ENCODE results near the gene CCP110.

The CCP110 gene

GRCh38 chr16:19517424-19518089 lies 6.2 kb upstream of the CCP110 start:
- no peak for DNase-seq (ENCODE audit: low read depth, low spot score)
- Histone ChIP-seq H3K9me3 (ENCODE audit: low read depth, low read length) (no peaks in the 10 kb centered on the region), H3K36me3 (ENCODE audit: insufficient read depth, low read length) (peaks cover 49% of the 10 kb centered on the region), H3K9ac (ENCODE audit: insufficient read length) (no peak overlapping the region), H3K4me3 (no peak overlapping the region), H3K27ac (no peak overlapping the region)
- no peak for TF ChIP-seq EZH2 (IDR thresholded peaks at IDR 0.05)

GRCh38 chr16:19518388-19518787 lies 5.4 kb upstream of the CCP110 start:
- DNase-seq (ENCODE audit: low read depth, low spot score): no peak
- Histone ChIP-seq H3K36me3 (ENCODE audit: insufficient read depth, low read length) (peaks cover 41% of the 10 kb centered on the region), H3K9me3 (ENCODE audit: low read depth, low read length) (no peaks in the 10 kb centered on the region), H3K27ac (no peak overlapping the region), H3K4me3 (no peak overlapping the region), H3K9ac (ENCODE audit: insufficient read length) (no peak overlapping the region)
- TF ChIP-seq POLR2AphosphoS5 (IDR thresholded peaks at IDR 0.05; ENCODE audit: borderline replicate concordance, low read depth, low read length) (no peak), EZH2 (IDR thresholded peaks at IDR 0.05) (no peak), FOXP2 (optimal IDR thresholded peaks at IDR 0.05; ENCODE audit: control extremely low read depth, extremely low read length, insufficient read depth) (no peak)

GRCh38 chr16:19520861-19521331 lies 2.8 kb upstream of the CCP110 start:
- TF ChIP-seq FOXP2 (optimal IDR thresholded peaks at IDR 0.05; ENCODE audit: control extremely low read depth, extremely low read length, insufficient read depth) (no peak), EZH2 (IDR thresholded peaks at IDR 0.05) (no peak), POLR2AphosphoS5 (IDR thresholded peaks at IDR 0.05; ENCODE audit: borderline replicate concordance, low read depth, low read length) (no peak)
- Histone ChIP-seq H3K9me3 (ENCODE audit: low read depth, low read length) (no peaks in the 10 kb centered on the region), H3K36me3 (ENCODE audit: insufficient read depth, low read length) (peaks cover 16% of the 10 kb centered on the region), H3K9ac (ENCODE audit: insufficient read length) (peak overlapping the region; percentile 81), H3K4me3 (peak overlapping the region; percentile 96), H3K27ac (no peak overlapping the region)
- no peak for DNase-seq (ENCODE audit: low read depth, low spot score)

- H3K9me3 ChIP-seq (ENCODE audit: low read depth, low read length): no peaks in the 10 kb centered on the region
- peak within 1 kb of the TSS; percentile 81 for H3K9ac ChIP-seq (ENCODE audit: insufficient read length)
- no peak within 1 kb of the TSS for H3K27ac ChIP-seq
- DNase-seq (ENCODE audit: low read depth, low spot score): peak; percentile 20
- TF ChIP-seq FOXP2 (optimal IDR thresholded peaks at IDR 0.05; ENCODE audit: control extremely low read depth, extremely low read length, insufficient read depth) (peak; percentile 50), EZH2 (IDR thresholded peaks at IDR 0.05) (no peak), POLR2AphosphoS5 (IDR thresholded peaks at IDR 0.05; ENCODE audit: borderline replicate concordance, low read depth, low read length) (peak; percentile 92)
- peak within 1 kb of the TSS; percentile 96 for H3K4me3 ChIP-seq
- H3K36me3 ChIP-seq (ENCODE audit: insufficient read depth, low read length): peaks cover 8% of the 10 kb centered on the region
These were observed 2.0 kb upstream of the CCP110 start, which contains the start of gene GDE1 for GRCh38 chr16:19521471-19522396. Gene GDE1 (minus strand): TSS chr16:19522098. CDS start chr16:19521964, 134 bp downstream.

- Histone ChIP-seq H3K9me3 (ENCODE audit: low read depth, low read length) (no peaks in the 10 kb centered on the region), H3K36me3 (ENCODE audit: insufficient read depth, low read length) (peaks cover 2% of the 10 kb centered on the region), H3K27ac (no peak overlapping the region), H3K9ac (ENCODE audit: insufficient read length) (no peak overlapping the region), H3K4me3 (peak overlapping the region; percentile 96)
- no peak for DNase-seq (ENCODE audit: low read depth, low spot score)
- TF ChIP-seq FOXP2 (optimal IDR thresholded peaks at IDR 0.05; ENCODE audit: control extremely low read depth, extremely low read length, insufficient read depth) (no peak), POLR2AphosphoS5 (IDR thresholded peaks at IDR 0.05; ENCODE audit: borderline replicate concordance, low read depth, low read length) (no peak), EZH2 (IDR thresholded peaks at IDR 0.05) (no peak)
These were observed 1.4 kb upstream of the CCP110 start for GRCh38 chr16:19522397-19522732.

GRCh38 chr16:19522760-19523159 lies 982 bp upstream of the CCP110 start:
- Histone ChIP-seq H3K36me3 (ENCODE audit: insufficient read depth, low read length) (peaks cover 3% of the 10 kb centered on the region), H3K9me3 (ENCODE audit: low read depth, low read length) (no peaks in the 10 kb centered on the region), H3K4me3 (no peak overlapping the region), H3K27ac (no peak overlapping the region), H3K9ac (ENCODE audit: insufficient read length) (no peak overlapping the region)
- DNase-seq (ENCODE audit: low read depth, low spot score): no peak
- TF ChIP-seq EZH2 (IDR thresholded peaks at IDR 0.05) (no peak), POLR2AphosphoS5 (IDR thresholded peaks at IDR 0.05; ENCODE audit: borderline replicate concordance, low read depth, low read length) (no peak), FOXP2 (optimal IDR thresholded peaks at IDR 0.05; ENCODE audit: control extremely low read depth, extremely low read length, insufficient read depth) (no peak)

GRCh38 chr16:19523184-19523558 lies 571 bp upstream of the CCP110 start:
- DNase-seq (ENCODE audit: low read depth, low spot score): no peak
- Histone ChIP-seq H3K9ac (ENCODE audit: insufficient read length) (no peak overlapping the region), H3K9me3 (ENCODE audit: low read depth, low read length) (no peaks in the 10 kb centered on the region), H3K36me3 (ENCODE audit: insufficient read depth, low read length) (peaks cover 7% of the 10 kb centered on the region), H3K27ac (no peak overlapping the region), H3K4me3 (no peak overlapping the region)
- TF ChIP-seq POLR2AphosphoS5 (IDR thresholded peaks at IDR 0.05; ENCODE audit: borderline replicate concordance, low read depth, low read length): no peak
- no peak for TF ChIP-seq EZH2 (IDR thresholded peaks at IDR 0.05)
- TF ChIP-seq FOXP2 (optimal IDR thresholded peaks at IDR 0.05; ENCODE audit: control extremely low read depth, extremely low read length, insufficient read depth): no peak

GRCh38 chr16:19524356-19524615 lies 544 bp downstream of the CCP110 start:
- no peak for TF ChIP-seq POLR2AphosphoS5 (IDR thresholded peaks at IDR 0.05; ENCODE audit: borderline replicate concordance, low read depth, low read length)
- no peak for DNase-seq (ENCODE audit: low read depth, low spot score)
- H3K9me3 ChIP-seq (ENCODE audit: low read depth, low read length): no peaks in the 10 kb centered on the region
- H3K27ac ChIP-seq: no peak overlapping the region
- peak overlapping the region; percentile 83 for H3K9ac ChIP-seq (ENCODE audit: insufficient read length)
- peak overlapping the region; percentile 90 for H3K4me3 ChIP-seq
- peaks cover 17% of the 10 kb centered on the region for H3K36me3 ChIP-seq (ENCODE audit: insufficient read depth, low read length)
